Mesenchymal stem cell (in vitro differentiated cells and primary cell): ENCODE measurements around the gene DLEC1.
A peak's percentile ranks its signal among the peaks of the same experiment; 100 is the strongest.
"Not testable (repeated sequence)": the region's sequence is repeated elsewhere in the genome, so short reads cannot be mapped to it uniquely, and the experiment has no call there.

Experiments
- DNase-seq: peaks from one replicate; pipeline ENCODE4 v3.0.0-alpha.2; 2013
- H2AFZ ChIP-seq: one replicate; pipeline ENCODE4 v1.6.1; 2013; ENCODE audit warnings: low read depth, mild to moderate bottlenecking, control low read depth, inconsistent platforms, low read length, moderate library complexity
- H2AK5ac ChIP-seq: 2 replicates; pipeline ENCODE4 v1.6.1; 2013; ENCODE audit warnings: low read length, moderate library complexity, mild to moderate bottlenecking, inconsistent platforms; ENCODE audit not compliant: severe bottlenecking
- H2BK120ac ChIP-seq: one replicate; pipeline ENCODE4 v1.6.1; 2013; ENCODE audit warnings: low read depth, mild to moderate bottlenecking, inconsistent platforms, low read length, moderate library complexity
- H2BK12ac ChIP-seq, 2 experiments: one replicate each; pipeline ENCODE4 v1.6.1; 2013; ENCODE audit warnings: inconsistent platforms in 2 of 2, low read length in 2 of 2, mild to moderate bottlenecking in 2 of 2, moderate library complexity in 2 of 2, control low read depth in 1 of 2
- H2BK15ac ChIP-seq: one replicate; pipeline ENCODE4 v1.6.1; 2013; ENCODE audit warnings: mild to moderate bottlenecking, low read depth, inconsistent platforms; ENCODE audit not compliant: poor library complexity, severe bottlenecking
- H2BK5ac ChIP-seq: 2 replicates; pipeline ENCODE4 v1.6.1; 2013; ENCODE audit warnings: low read depth, mild to moderate bottlenecking, low read length, control low read depth, inconsistent platforms; ENCODE audit not compliant: poor library complexity, severe bottlenecking
- H3K14ac ChIP-seq, 2 experiments: one replicate each; pipeline ENCODE4 v1.6.1; 2013; ENCODE audit warnings: inconsistent platforms in 2 of 2, low read length in 2 of 2, control low read depth in 1 of 2, mild to moderate bottlenecking in 1 of 2, moderate library complexity in 1 of 2
- H3K18ac ChIP-seq, 2 experiments: one replicate each; pipeline ENCODE4 v1.6.1; 2013; ENCODE audit warnings: inconsistent platforms in 2 of 2, low read length in 2 of 2, control low read depth in 1 of 2, low read depth in 1 of 2, mild to moderate bottlenecking in 1 of 2
- H3K23ac ChIP-seq, 2 experiments: one replicate each; pipeline ENCODE4 v1.6.1; 2013; ENCODE audit warnings: inconsistent platforms in 2 of 2, low read length in 2 of 2, mild to moderate bottlenecking in 2 of 2, moderate library complexity in 2 of 2, control low read depth in 1 of 2
- H3K27ac ChIP-seq: 2 replicates; pipeline ENCODE4 v1.5.1; 2013; ENCODE audit warnings: mild to moderate bottlenecking, moderate library complexity, low read length, control low read depth, inconsistent platforms; ENCODE audit not compliant: poor library complexity, severe bottlenecking
- H3K27me3 ChIP-seq, 2 experiments: 2 replicates each; pipeline versions ENCODE4 v1.6.1 to v1.7.0; 2013; ENCODE audit warnings: low read length in 2 of 2, mild to moderate bottlenecking in 2 of 2, moderate library complexity in 2 of 2, control low read depth in 1 of 2, inconsistent platforms in 1 of 2; ENCODE audit not compliant: control insufficient read depth in 1 of 2, insufficient read depth in 1 of 2
- H3K36me3 ChIP-seq, 2 experiments: 2 replicates each; pipeline versions ENCODE4 v1.6.1 to v1.7.0; 2013; ENCODE audit warnings: low read length in 2 of 2, control low read depth in 1 of 2, inconsistent platforms in 1 of 2, low read depth in 1 of 2, mild to moderate bottlenecking in 1 of 2; ENCODE audit not compliant: insufficient read depth in 2 of 2, control insufficient read depth in 1 of 2
- H3K4ac ChIP-seq, 2 experiments: one replicate each; pipeline ENCODE4 v1.6.1; 2013; ENCODE audit warnings: inconsistent platforms in 2 of 2, low read length in 2 of 2, mild to moderate bottlenecking in 2 of 2, moderate library complexity in 2 of 2, control low read depth in 1 of 2, low read depth in 1 of 2
- H3K4me1 ChIP-seq: 2 replicates; pipeline ENCODE4 v1.6.1; 2013; ENCODE audit warnings: low read depth, low read length, control low read depth; ENCODE audit not compliant: control insufficient read depth, insufficient read depth
- H3K4me2 ChIP-seq: 2 replicates; pipeline ENCODE4 v1.6.1; 2013; ENCODE audit warnings: low read length, mild to moderate bottlenecking, inconsistent platforms; ENCODE audit not compliant: poor library complexity, severe bottlenecking
- H3K4me3 ChIP-seq, 2 experiments: 2 replicates each; pipeline versions ENCODE4 v1.5.1 to v1.7.0; 2013; ENCODE audit warnings: low read length in 2 of 2, mild to moderate bottlenecking in 2 of 2, control low read depth in 1 of 2, low read depth in 1 of 2; ENCODE audit not compliant: insufficient read depth in 1 of 2
- H3K79me1 ChIP-seq: replicated peaks from 2 replicates; pipeline ENCODE4 v1.6.1; 2013; ENCODE audit warnings: mild to moderate bottlenecking, control low read depth, low read length, inconsistent platforms; ENCODE audit not compliant: poor library complexity, severe bottlenecking
- H3K9ac ChIP-seq: 2 replicates; pipeline ENCODE4 v1.7.0; 2013; ENCODE audit warnings: mild to moderate bottlenecking, low read length, moderate library complexity
- H3K9me3 ChIP-seq: 2 replicates; pipeline ENCODE4 v1.7.0; 2013; ENCODE audit warnings: mild to moderate bottlenecking, low read length; ENCODE audit not compliant: control insufficient read depth
- H4K8ac ChIP-seq: one replicate; pipeline ENCODE4 v1.6.1; 2013; ENCODE audit warnings: inconsistent platforms, mild to moderate bottlenecking, low read length, moderate library complexity
- H4K91ac ChIP-seq: one replicate; pipeline ENCODE4 v1.6.1; 2013; ENCODE audit warnings: mild to moderate bottlenecking, low read length, inconsistent platforms
- WGBS: methylation state at CpG from one replicate; pipeline ENCODE4 v1.1.7; 2013; ENCODE audit warnings: mixed read lengths; 5-methylcytosine and 5-hydroxymethylcytosine counted together

The DLEC1 gene

GRCh38 chr3:38135621-38136277 lies 96.7 kb downstream of the DLEC1 start:
- H2BK12ac ChIP-seq, H4K91ac ChIP-seq, H3K27me3 ChIP-seq, H3K9me3 ChIP-seq, H3K23ac ChIP-seq, H2BK120ac ChIP-seq, H3K27ac ChIP-seq, H2AFZ ChIP-seq, H2AK5ac ChIP-seq, H2BK5ac ChIP-seq, H4K8ac ChIP-seq, H2BK15ac ChIP-seq, H3K4ac ChIP-seq, H3K18ac ChIP-seq, H3K14ac ChIP-seq: not testable (repeated sequence)
- Histone ChIP-seq H3K9ac (peak overlapping the region; percentile 93), H3K4me2 (peak overlapping the region; percentile 82), H3K4me3 (peak overlapping the region in 1 of 2 experiments; percentile 95), H3K79me1 (peaks cover 47% of the 10 kb centered on the region), H3K36me3 (peaks cover 36 to 50% of the 10 kb centered on the region in 2 experiments), H3K4me1 (peaks cover 25% of the 10 kb centered on the region)
- WGBS = 74% methylated on average over 10 of the region's 10 CpGs
- DNase-seq = peak; percentile 8

- Histone ChIP-seq H4K8ac (no peak overlapping the region), H4K91ac (no peak overlapping the region), H3K4me3 (peak overlapping the region; percentile 89 to 95), H2BK15ac (no peak overlapping the region), H3K79me1 (peaks cover 42% of the 10 kb centered on the region), H2AFZ (no peak overlapping the region), H2BK120ac (no peak overlapping the region), H3K4me1 (peaks cover 25% of the 10 kb centered on the region), H3K14ac (no peak overlapping the region), H2BK5ac (no peak overlapping the region), H3K23ac (no peak overlapping the region), H2AK5ac (no peak overlapping the region), H3K27ac (no peak overlapping the region), H2BK12ac (no peak overlapping the region), H3K9me3 (no peaks in the 10 kb centered on the region), H3K9ac (peak overlapping the region; percentile 93), H3K4me2 (peak overlapping the region; percentile 82), H3K18ac (peak overlapping the region; percentile 40 to 87), H3K27me3 (no peaks in the 10 kb centered on the region), H3K4ac (peak overlapping the region in 1 of 2 experiments; percentile 64), H3K36me3 (peaks cover 37 to 50% of the 10 kb centered on the region in 2 experiments)
- peak; percentile 77 for DNase-seq
- 4% methylated on average over 9 of the region's 20 CpGs for WGBS
Measured at GRCh38 chr3:38136393-38136776, 97.4 kb downstream of the DLEC1 start.

GRCh38 chr3:38136777-38137614 lies 98.0 kb downstream of the DLEC1 start, which contains the start of gene ACAA1:
Gene ACAA1, minus strand, starts transcription at chr3:38137127. Its CDS starts 92 bp downstream, at chr3:38137035.
- Histone ChIP-seq H3K4me3 (peak within 1 kb of the TSS; percentile 89 to 95), H3K4me2 (peak within 1 kb of the TSS; percentile 82), H2AK5ac (peak within 1 kb of the TSS; percentile 57), H2BK12ac (peak within 1 kb of the TSS in 1 of 2 experiments; percentile 73), H3K27me3 (no peaks in the 10 kb centered on the region), H3K18ac (peak within 1 kb of the TSS; percentile 58 to 87), H3K36me3 (peaks cover 37 to 50% of the 10 kb centered on the region in 2 experiments), H4K8ac (peak within 1 kb of the TSS; percentile 97), H3K79me1 (peaks cover 38% of the 10 kb centered on the region), H3K9me3 (no peaks in the 10 kb centered on the region), H3K27ac (peak within 1 kb of the TSS; percentile 88), H3K4me1 (peaks cover 29% of the 10 kb centered on the region), H3K14ac (peak within 1 kb of the TSS in 1 of 2 experiments; percentile 97), H2BK120ac (peak within 1 kb of the TSS; percentile 69), H3K23ac (peak within 1 kb of the TSS in 1 of 2 experiments; percentile 79), H2BK5ac (no peak within 1 kb of the TSS), H4K91ac (peak within 1 kb of the TSS; percentile 89), H3K4ac (peak within 1 kb of the TSS; percentile 15 to 82), H2AFZ (peak within 1 kb of the TSS; percentile 98), H2BK15ac (no peak within 1 kb of the TSS), H3K9ac (peak within 1 kb of the TSS; percentile 93)
- peak; percentile 99 for DNase-seq
- WGBS = under 1% methylated on average over 66 of the region's 66 CpGs
